Spleen (tissue), 11 donors: ENCODE data around the gene CHCHD6. TPM values are rescaled to one million over a fixed set of nuclear protein-coding genes. Genes with fewer than 3 reads are reported as not detected.

Source experiments
- DNase-seq: peaks from one replicate; pipeline ENCODE4 v3.0.0-alpha.2; 2020
- H3K27ac ChIP-seq, 8 donors: fragments of 200-600 bp; sonication (generic) in 7 of 8; 1 replicate in 4 of 8; 2 replicates in 4 of 8; pipeline versions ENCODE4 v1.5.0 to v1.8.0; 2016 to 2021; ENCODE audit warnings: inconsistent platforms in 4 of 8, mild to moderate bottlenecking in 4 of 8, moderate library complexity in 1 of 8
- H3K27me3 ChIP-seq, 7 donors: fragments of 200-600 bp; sonication (generic) in 6 of 7; replicated peaks in 1 of 7; 1 replicate in 4 of 7; 2 replicates in 3 of 7; pipeline versions ENCODE4 v1.5.0 to v1.8.0; 2016 to 2021; ENCODE audit warnings: inconsistent platforms in 3 of 7, mild to moderate bottlenecking in 1 of 7
- H3K36me3 ChIP-seq, 6 donors: fragments of 200-600 bp; sonication (generic) in 5 of 6; 1 replicate in 4 of 6; 2 replicates in 2 of 6; pipeline versions ENCODE4 v1.5.0 to v1.8.0; 2016 to 2021; ENCODE audit warnings: inconsistent platforms in 2 of 6
- H3K4me1 ChIP-seq, 6 donors: fragments of 200-600 bp; sonication (generic) in 5 of 6; 1 replicate in 3 of 6; 2 replicates in 3 of 6; pipeline versions ENCODE4 v1.5.0 to v1.8.0; 2016 to 2021; ENCODE audit warnings: inconsistent platforms in 3 of 6
- H3K4me3 ChIP-seq, 8 donors: fragments of 200-600 bp; sonication (generic) in 7 of 8; 1 replicate in 4 of 8; 2 replicates in 4 of 8; pipeline versions ENCODE4 v1.5.0 to v1.8.0; 2016 to 2021; ENCODE audit warnings: inconsistent platforms in 4 of 8, mild to moderate bottlenecking in 4 of 8, moderate library complexity in 2 of 8
- H3K9me3 ChIP-seq, 8 donors: fragments of 200-600 bp; sonication (generic) in 7 of 8; 1 replicate in 4 of 8; 2 replicates in 4 of 8; pipeline versions ENCODE4 v1.5.0 to v1.8.0; 2016 to 2021; ENCODE audit warnings: inconsistent platforms in 4 of 8
- POLR2A ChIP-seq, 3 donors: fragments of 450-650 bp; IDR thresholded peaks; one replicate each; pipeline ENCODE4 v1.5.1; 2017; ENCODE audit warnings: antibody characterized with exemption in 3 of 3, mild to moderate bottlenecking in 1 of 3
- POLR2AphosphoS5 ChIP-seq, 3 donors: sonication (generic); formaldehyde crosslinking; IDR thresholded peaks; one replicate each; pipeline ENCODE4 v1.5.1; 2017; ENCODE audit warnings: antibody characterized with exemption in 3 of 3
- WGBS, 5 donors: extraction: QIAGEN DNeasy Blood & Tissue Kit in 3 of 5; methylation state at CpG; one replicate each; pipeline versions ENCODE4 v1.1.5 to v1.1.7; 2013 to 2018; 5-methylcytosine and 5-hydroxymethylcytosine counted together
- intact Hi-C: fragments of 100-400 bp; cut with DNase I; formaldehyde crosslinking; loops from one replicate; pipeline ENCODE4 v1.15.0; 2023; ENCODE audit warnings: low total_unique reads
- polyA plus RNA-seq, 3 donors: library from polyadenylated mRNA; stranded (reverse); fragments of 200-250 nt; gene quantifications; one replicate each; pipeline ENCODE4 v1.2.1, GENCODE V29; 2013
- total RNA-seq, 7 donors: library from RNA; depleted of rRNA in 3 of 7; stranded (reverse); fragments of >200 nt in 3 of 7; fragmentation: NEBNext Ultra II Directional in 4 of 7; extraction: Animal tissue kit (Norgen Biotek cat#: 25700) in 4 of 7; gene quantifications; one replicate each; pipeline versions ENCODE4 v1.1.0 to v1.2.1, GENCODE V29; 2016 to 2021
- TF ChIP-seq, protein P1 (sequence below), 11 experiments: fragments of 200-600 bp in 7 of 11; fragments of 450-650 bp in 4 of 11; sonication (generic) in 4 of 11; IDR thresholded peaks in 8 of 11; conservative IDR thresholded peaks in 3 of 11; 1 replicate in 7 of 11; 2 replicates in 4 of 11; pipeline versions ENCODE4 v1.4.0 to v1.8.0; 2016 to 2021; ENCODE audit warnings: antibody characterized with exemption in 11 of 11, inconsistent platforms in 4 of 11, mild to moderate bottlenecking in 1 of 11
- donor health status: healthy with polysubstance abuse.
- donor health status: DM: no; HTN: no; CAD: no; lungs with moderate emphysema.
- donor health status: DM: no; HTN: no; CAD: no.
- donor health status: Bipolar disorder and iron deficiency.
- donor health status: healthy.
- donor health status: DM: no; HTN: no; CAD: no.
- donor health status: DM: yes; HTN: yes; CAD: no.

Gene CHCHD6
- total and polyA plus RNA-seq, 10 donors, result 6.3 to 39.1 (median 11.8) TPM

DNA sequence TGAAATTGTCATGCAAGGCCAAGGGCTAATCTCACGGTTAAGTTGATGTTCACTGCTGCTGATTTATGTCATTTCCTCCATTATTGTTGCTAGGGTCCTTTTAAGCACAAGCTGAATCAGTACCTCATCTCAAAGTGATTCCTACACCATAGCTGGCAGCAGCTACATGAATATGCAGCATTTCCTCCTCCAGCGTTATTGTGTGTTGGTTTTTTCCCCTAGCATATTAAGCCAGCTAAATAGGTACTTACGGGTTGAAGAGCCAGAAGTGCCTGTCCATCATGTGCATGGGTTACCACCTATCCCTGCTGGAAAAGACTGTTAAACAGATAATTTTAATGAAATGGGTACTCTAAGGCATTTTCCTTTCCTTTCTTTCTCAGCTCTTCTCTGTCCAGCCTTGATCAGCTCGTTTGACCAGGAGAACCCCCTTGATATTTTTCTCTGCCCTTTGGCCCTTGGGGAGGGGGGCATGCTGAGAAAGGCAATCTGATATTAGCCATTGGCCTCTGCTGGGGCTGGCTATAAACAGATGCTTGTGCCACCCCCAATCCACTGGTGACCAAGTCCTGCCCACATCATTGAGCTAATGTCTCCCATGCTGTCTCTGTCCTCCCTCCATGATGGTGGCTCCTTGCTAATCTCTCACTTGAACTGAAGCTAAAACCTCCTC, 163.3 kb downstream of the CHCHD6 start:
- no peak for DNase-seq
- H3K27me3 ChIP-seq, result no peaks in the 10 kb centered on the region
- TF ChIP-seq POLR2AphosphoS5 (IDR thresholded peaks at IDR 0.05) (no peak), POLR2A (IDR thresholded peaks at IDR 0.05) (no peak)
- TF ChIP-seq, protein P1, sequence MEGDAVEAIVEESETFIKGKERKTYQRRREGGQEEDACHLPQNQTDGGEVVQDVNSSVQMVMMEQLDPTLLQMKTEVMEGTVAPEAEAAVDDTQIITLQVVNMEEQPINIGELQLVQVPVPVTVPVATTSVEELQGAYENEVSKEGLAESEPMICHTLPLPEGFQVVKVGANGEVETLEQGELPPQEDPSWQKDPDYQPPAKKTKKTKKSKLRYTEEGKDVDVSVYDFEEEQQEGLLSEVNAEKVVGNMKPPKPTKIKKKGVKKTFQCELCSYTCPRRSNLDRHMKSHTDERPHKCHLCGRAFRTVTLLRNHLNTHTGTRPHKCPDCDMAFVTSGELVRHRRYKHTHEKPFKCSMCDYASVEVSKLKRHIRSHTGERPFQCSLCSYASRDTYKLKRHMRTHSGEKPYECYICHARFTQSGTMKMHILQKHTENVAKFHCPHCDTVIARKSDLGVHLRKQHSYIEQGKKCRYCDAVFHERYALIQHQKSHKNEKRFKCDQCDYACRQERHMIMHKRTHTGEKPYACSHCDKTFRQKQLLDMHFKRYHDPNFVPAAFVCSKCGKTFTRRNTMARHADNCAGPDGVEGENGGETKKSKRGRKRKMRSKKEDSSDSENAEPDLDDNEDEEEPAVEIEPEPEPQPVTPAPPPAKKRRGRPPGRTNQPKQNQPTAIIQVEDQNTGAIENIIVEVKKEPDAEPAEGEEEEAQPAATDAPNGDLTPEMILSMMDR (IDR thresholded peaks at IDR 0.05 in 8 of 11, conservative IDR thresholded peaks at IDR 0.05 in 3 of 11), result no peak
- H3K27ac ChIP-seq, result no peak overlapping the region
- intact Hi-C loops, result no loop called here
- 69 to 83% (median 74%) methylated on average over 4 of the region's 4 CpGs for WGBS, 5 donors
- H3K9me3 ChIP-seq, result no peaks in the 10 kb centered on the region
- H3K4me1 ChIP-seq, result peaks cover 0 to 5% (median 0%) of the 10 kb centered on the region in 6 donors
- H3K4me3 ChIP-seq, result no peak overlapping the region
- peaks cover 0 to 10% (median 0%) of the 10 kb centered on the region in 6 donors for H3K36me3 ChIP-seq

DNA sequence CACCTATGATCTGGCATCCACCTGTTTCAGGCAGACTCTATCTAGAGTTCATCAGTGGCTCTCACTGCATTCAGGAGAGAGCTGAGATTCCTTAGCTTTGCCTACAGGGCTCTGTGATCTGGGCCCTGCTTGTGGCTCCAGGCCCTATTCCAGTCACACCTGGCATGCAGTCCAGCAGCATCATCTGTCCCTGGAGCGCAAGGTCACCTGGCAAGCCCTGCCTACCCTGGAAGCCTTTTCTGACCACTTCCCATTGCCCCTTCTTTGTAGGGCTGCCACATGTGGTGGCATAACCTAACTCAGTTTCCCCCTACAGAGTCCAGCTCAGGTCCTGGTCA, 163.8 kb downstream of the CHCHD6 start:
- Histone ChIP-seq H3K27ac (no peak overlapping the region), H3K4me3 (no peak overlapping the region), H3K27me3 (no peaks in the 10 kb centered on the region), H3K36me3 (peaks cover 0 to 15% (median 0%) of the 10 kb centered on the region in 6 donors), H3K4me1 (peaks cover 0 to 5% (median 0%) of the 10 kb centered on the region in 6 donors), H3K9me3 (no peaks in the 10 kb centered on the region)
- 99 to 100% (median 100%) methylated on average over 1 of the region's 1 CpG for WGBS, 5 donors
- intact Hi-C loops, result no loop called here
- DNase-seq, result no peak
- TF ChIP-seq, protein P1 (IDR thresholded peaks at IDR 0.05 in 8 of 11, conservative IDR thresholded peaks at IDR 0.05 in 3 of 11), result no peak
- no peak for TF ChIP-seq POLR2AphosphoS5 (IDR thresholded peaks at IDR 0.05)
- no peak for TF ChIP-seq POLR2A (IDR thresholded peaks at IDR 0.05)

DNA sequence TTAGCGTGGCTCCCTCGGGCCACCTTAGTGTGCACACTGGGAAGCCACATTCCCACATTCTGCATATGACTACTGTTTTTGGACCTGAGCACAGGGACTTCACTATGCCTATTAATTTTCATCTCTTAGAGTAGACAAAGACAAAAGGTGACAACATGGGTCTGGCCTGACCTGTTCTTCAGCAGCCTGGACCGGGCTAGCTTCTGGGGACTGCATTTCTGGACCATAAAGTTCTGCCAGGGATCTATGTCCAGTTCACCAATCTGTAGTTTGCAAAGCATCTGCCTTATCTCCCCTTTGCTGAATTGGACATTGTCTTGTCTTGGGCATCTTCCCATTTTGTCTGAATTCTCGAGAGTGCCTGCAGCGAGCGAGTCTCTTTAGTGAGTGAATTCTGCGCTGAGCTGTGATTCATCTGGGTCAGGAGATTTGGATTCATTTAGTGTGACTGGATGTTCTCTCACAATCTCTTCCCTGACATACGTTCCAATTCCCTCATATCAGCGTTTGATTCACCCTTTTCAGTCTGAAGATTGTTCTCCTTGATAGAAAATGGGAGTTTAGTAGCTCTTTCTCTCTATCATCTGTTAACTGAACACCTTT, 166.7 kb downstream of the CHCHD6 start:
- intact Hi-C loops, result no loop called here
- peaks cover 0 to 5% (median 0%) of the 10 kb centered on the region in 6 donors for H3K4me1 ChIP-seq
- TF ChIP-seq POLR2AphosphoS5 (IDR thresholded peaks at IDR 0.05) (no peak), POLR2A (IDR thresholded peaks at IDR 0.05) (no peak)
- TF ChIP-seq, protein P1 (IDR thresholded peaks at IDR 0.05 in 8 of 11, conservative IDR thresholded peaks at IDR 0.05 in 3 of 11), result no peak
- no peaks in the 10 kb centered on the region for H3K27me3 ChIP-seq
- WGBS, 5 donors, result 92 to 97% (median 94%) methylated on average over 9 of the region's 9 CpGs
- H3K36me3 ChIP-seq, result peaks cover 0 to 12% (median 0%) of the 10 kb centered on the region in 6 donors
- no peak overlapping the region for H3K27ac ChIP-seq
- H3K9me3 ChIP-seq, result no peaks in the 10 kb centered on the region
- DNase-seq, result no peak
- H3K4me3 ChIP-seq, result no peak overlapping the region

DNA sequence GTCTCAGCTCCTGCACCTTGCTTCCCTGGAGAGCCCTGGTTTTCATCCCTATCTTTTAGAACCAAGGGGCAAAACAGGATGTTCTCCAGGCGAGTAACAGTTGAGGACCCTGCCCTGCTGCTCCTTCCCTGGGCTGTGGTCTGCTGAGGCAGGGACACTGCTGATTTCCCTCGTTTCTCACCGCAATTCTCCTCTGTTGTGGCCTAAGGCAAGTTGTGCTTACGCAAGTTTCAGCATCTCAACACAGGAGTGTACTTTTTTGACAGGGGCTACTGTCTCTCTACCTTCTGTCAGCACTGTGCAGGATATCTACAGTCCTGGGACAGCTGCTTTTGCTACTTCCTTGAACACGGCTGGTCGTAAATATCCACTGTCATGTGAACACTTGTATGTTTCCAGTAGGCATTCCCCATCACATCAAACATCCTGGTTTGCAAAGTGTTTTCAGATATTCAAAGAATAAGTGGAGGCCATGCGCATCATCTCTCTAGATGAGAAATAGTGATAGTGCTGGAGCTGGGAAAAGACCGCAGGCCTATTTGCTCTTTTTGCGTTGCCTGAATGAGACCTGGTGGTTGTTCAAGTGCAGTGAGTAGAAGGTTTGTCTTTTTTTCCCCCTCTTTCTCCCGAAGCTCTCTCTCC, 168.8 kb downstream of the CHCHD6 start:
- no peak overlapping the region for H3K27ac ChIP-seq
- no peak for DNase-seq
- WGBS, 5 donors, result 82 to 90% (median 89%) methylated on average over 10 of the region's 10 CpGs
- TF ChIP-seq POLR2A (IDR thresholded peaks at IDR 0.05) (no peak), POLR2AphosphoS5 (IDR thresholded peaks at IDR 0.05) (no peak)
- TF ChIP-seq, protein P1 (IDR thresholded peaks at IDR 0.05 in 8 of 11, conservative IDR thresholded peaks at IDR 0.05 in 3 of 11), result no peak
- H3K9me3 ChIP-seq, result no peaks in the 10 kb centered on the region
- peaks cover 0 to 1% (median 0%) of the 10 kb centered on the region in 6 donors for H3K4me1 ChIP-seq
- intact Hi-C loops, result no loop called here
- H3K4me3 ChIP-seq, result no peak overlapping the region
- peaks cover 0 to 12% (median 0%) of the 10 kb centered on the region in 6 donors for H3K36me3 ChIP-seq
- no peaks in the 10 kb centered on the region for H3K27me3 ChIP-seq
